ENCODE results near the gene DUS2.

Gene DUS2

DNA sequence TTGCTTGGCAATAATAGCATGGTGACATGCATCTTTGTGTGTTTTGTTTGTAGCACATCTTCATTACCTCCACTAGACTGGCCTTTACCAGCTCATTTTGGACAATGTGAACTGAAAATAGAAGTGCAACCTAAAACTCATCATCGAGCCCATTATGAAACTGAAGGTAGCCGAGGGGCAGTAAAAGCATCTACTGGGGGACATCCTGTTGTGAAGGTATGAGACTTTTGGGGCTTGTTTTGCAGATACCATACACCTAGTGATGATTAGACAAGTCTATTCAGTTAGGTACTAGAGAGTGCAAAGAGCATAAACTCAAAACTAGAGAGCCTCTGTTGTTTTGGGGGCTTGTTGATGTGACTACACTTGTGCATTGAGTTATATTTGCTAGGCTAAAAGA lies 103.3 kb downstream of the DUS2 start:
- DNase-seq (ENCODE audit: low read depth): no peak

GRCh38 chr16:68128577-68129305 lies 105.7 kb downstream of the DUS2 start:
- peak; percentile 54 for DNase-seq (ENCODE audit: low read depth)
